Lower lobe of right lung (tissue), 2 donors: ENCODE data around the gene CNGA3. TPM values are rescaled to one million over a fixed set of nuclear protein-coding genes. Genes with fewer than 3 reads are reported as not detected.
A peak's percentile ranks its signal among the peaks of the same experiment; 100 is the strongest.

Experiments
- ATAC-seq, 2 donors: fragments of 200-7000 bp; cut with Tn5 transposase; one replicate each; pipeline ENCODE4 v1.9.1; 2020 to 2022; ENCODE audit warnings: mild to moderate bottlenecking in 2 of 2, moderate library complexity in 2 of 2
- DNase-seq: peaks from one replicate; pipeline ENCODE4 v3.0.0-alpha.2; 2020
- H3K27ac ChIP-seq: fragments of 200-600 bp; one replicate; pipeline ENCODE4 v1.8.0; 2022
- H3K27me3 ChIP-seq: fragments of 200-600 bp; one replicate; pipeline ENCODE4 v1.8.0; 2022; ENCODE audit warnings: low read depth
- H3K36me3 ChIP-seq: fragments of 200-600 bp; one replicate; pipeline ENCODE4 v1.8.0; 2022; ENCODE audit warnings: mild to moderate bottlenecking
- H3K4me1 ChIP-seq: fragments of 200-600 bp; one replicate; pipeline ENCODE4 v1.8.0; 2022
- H3K4me3 ChIP-seq: fragments of 200-600 bp; one replicate; pipeline ENCODE4 v1.8.0; 2022; ENCODE audit warnings: mild to moderate bottlenecking
- H3K9me3 ChIP-seq: fragments of 200-600 bp; one replicate; pipeline ENCODE4 v1.8.0; 2022
- CTCF ChIP-seq: fragments of 200-600 bp; IDR thresholded peaks from one replicate; pipeline ENCODE4 v1.8.0; 2022; ENCODE audit warnings: antibody characterized with exemption, mild to moderate bottlenecking
- intact Hi-C: fragments of 100-400 bp; cut with DNase I; formaldehyde crosslinking; loops from one replicate; pipeline ENCODE4 v1.11.0; 2022
- total RNA-seq: library from RNA; stranded (reverse); fragmentation: NEBNext Ultra II Directional; extraction: Animal tissue kit (Norgen Biotek cat#: 25700); gene quantifications from one replicate; pipeline ENCODE4 v1.2.1, GENCODE V29; 2021
- donor health status: DM: no; HTN: yes; CAD: no; lungs with severe emphysema.

CNGA3 gene
- total RNA-seq, 1 donor from 2014 or later = 0.18 TPM

DNA sequence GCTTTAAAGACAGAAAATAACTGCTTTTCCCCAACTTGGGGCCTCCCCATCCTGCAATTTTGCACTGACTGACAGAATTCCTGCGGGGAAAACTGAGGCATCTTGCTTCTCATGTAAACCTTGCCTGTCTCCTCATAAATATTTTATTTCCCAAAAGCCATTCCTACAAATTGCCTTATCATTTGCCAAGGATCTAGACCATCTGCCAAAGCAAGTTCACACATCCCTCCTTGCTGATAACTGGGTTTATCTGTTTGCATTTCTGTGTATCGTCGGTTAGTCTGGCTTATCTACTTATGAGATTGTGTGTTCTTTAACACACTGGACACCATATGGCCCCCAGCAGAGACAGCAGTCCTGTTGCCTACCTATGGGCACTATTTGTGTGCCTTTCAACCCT lies 3.0 kb upstream of the CNGA3 start:
- Histone ChIP-seq H3K36me3 (no peaks in the 10 kb centered on the region), H3K27me3 (peaks cover 46% of the 10 kb centered on the region), H3K9me3 (no peaks in the 10 kb centered on the region), H3K4me1 (peaks cover 9% of the 10 kb centered on the region), H3K4me3 (no peak overlapping the region), H3K27ac (no peak overlapping the region)
- DNase-seq = no peak
- no peak for ATAC-seq
- intact Hi-C loops = no loop called here
- no peak for TF ChIP-seq CTCF

GRCh38 chr2:98347298-98348065 lies 1.2 kb downstream of the CNGA3 start:
- no peak overlapping the region for H3K4me3 ChIP-seq
- H3K36me3 ChIP-seq = no peaks in the 10 kb centered on the region
- DNase-seq (no peak), ATAC-seq (no peak)
- H3K27ac ChIP-seq = no peak overlapping the region
- peaks cover 64% of the 10 kb centered on the region for H3K27me3 ChIP-seq
- H3K4me1 ChIP-seq = peaks cover 9% of the 10 kb centered on the region
- no peaks in the 10 kb centered on the region for H3K9me3 ChIP-seq
- intact Hi-C loops = no loop called here
- TF ChIP-seq CTCF = no peak

DNA sequence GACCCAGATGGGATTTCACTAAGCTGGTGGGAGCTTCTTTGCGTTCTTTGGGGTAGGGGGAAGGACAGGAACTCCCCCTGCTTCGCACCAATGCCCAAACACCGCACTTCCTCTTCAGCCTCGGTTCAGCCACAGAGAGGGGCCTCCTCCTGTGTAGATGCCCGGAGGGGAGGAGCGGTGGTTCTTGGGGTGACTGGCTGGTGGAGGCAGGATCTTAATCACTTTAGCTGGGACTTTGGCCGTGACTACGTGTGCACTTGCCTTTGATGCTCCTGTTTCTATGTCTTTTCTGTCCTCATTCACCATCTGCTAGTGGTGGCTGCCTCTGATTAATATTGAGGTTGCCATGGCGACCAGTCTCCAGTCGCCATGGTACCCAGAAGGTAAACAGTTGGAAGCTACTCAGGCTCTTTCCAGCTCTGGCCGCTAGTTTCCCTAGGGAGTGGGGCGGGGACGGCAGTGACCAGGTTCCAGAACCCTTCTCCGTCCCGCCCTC lies 1.9 kb downstream of the CNGA3 start:
- Histone ChIP-seq H3K27me3 (peaks cover 59% of the 10 kb centered on the region), H3K27ac (no peak overlapping the region), H3K9me3 (no peaks in the 10 kb centered on the region), H3K36me3 (no peaks in the 10 kb centered on the region), H3K4me1 (peaks cover 9% of the 10 kb centered on the region), H3K4me3 (no peak overlapping the region)
- intact Hi-C loops = no loop called here
- ATAC-seq (no peak), DNase-seq (no peak)
- no peak for TF ChIP-seq CTCF

GRCh38 chr2:98350411-98350810 lies 4.2 kb downstream of the CNGA3 start:
- Histone ChIP-seq H3K27ac (no peak overlapping the region), H3K4me1 (peaks cover 9% of the 10 kb centered on the region), H3K36me3 (no peaks in the 10 kb centered on the region), H3K9me3 (no peaks in the 10 kb centered on the region), H3K4me3 (no peak overlapping the region), H3K27me3 (peaks cover 50% of the 10 kb centered on the region)
- intact Hi-C loops = no loop called here
- no peak for TF ChIP-seq CTCF
- ATAC-seq = no peak
- DNase-seq = no peak

DNA sequence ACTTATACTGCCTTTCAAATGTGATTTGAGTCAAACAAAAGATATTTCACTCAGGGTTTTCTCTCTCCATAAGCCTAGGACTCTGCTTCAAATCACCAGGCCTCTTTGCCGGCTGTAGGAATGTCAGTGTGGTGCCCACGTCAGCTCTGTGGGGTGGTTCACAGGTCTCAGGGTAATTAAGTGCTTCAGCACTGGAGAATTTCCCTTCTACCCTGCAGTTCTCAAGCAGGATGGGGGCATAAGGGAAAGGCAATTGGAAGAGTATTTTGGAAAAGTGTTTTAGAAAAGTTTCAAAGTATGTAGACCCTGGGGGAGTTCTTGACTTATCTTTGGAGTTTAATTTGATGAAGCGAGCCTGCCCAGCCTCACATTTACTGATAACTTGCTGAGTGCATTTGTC lies 9.6 kb downstream of the CNGA3 start:
- ATAC-seq (peak; percentile 43 to 44), DNase-seq (no peak)
- H3K27ac ChIP-seq = no peak overlapping the region
- H3K27me3 ChIP-seq = no peaks in the 10 kb centered on the region
- H3K4me3 ChIP-seq = no peak overlapping the region
- H3K36me3 ChIP-seq = no peaks in the 10 kb centered on the region
- TF ChIP-seq CTCF = no peak
- intact Hi-C loops = no loop called here
- no peaks in the 10 kb centered on the region for H3K9me3 ChIP-seq
- H3K4me1 ChIP-seq = no peaks in the 10 kb centered on the region
